Naive thymus-derived CD8-positive, alpha-beta T cell (primary cell): Measurements from ENCODE around the gene FAM13C. TPM values are rescaled to one million over a fixed set of nuclear protein-coding genes. Genes with fewer than 3 reads are reported as not detected.
"Not testable (repeated sequence)": the region's sequence is repeated elsewhere in the genome, so short reads cannot be mapped to it uniquely, and the experiment has no call there.

Source experiments
- ATAC-seq, 2 donors: fragments of 150-1000 bp; cut with Tn5 transposase in 1 of 2; sonication (Bioruptor Pico), chemical (Tn5 transposase) in 1 of 2; 1 replicate in 1 of 2; 2 replicates in 1 of 2; pipeline ENCODE4 v1.10.0; 2021; ENCODE audit warnings: mild to moderate bottlenecking in 2 of 2, moderate library complexity in 2 of 2
- POLR2A ChIA-PET: fragments of 350-600 bp; sonication (Branson Sonifier 250); formaldehyde crosslinking; loops from one replicate; lab custom pipeline; 2021; ENCODE audit warnings: antibody characterized with exemption; lab: Charles Lee
- DNase-seq, 10 donors: peaks; one replicate each; pipeline versions ENCODE4 v3.0.0 to v3.0.0-alpha.2; 2020 to 2022
- H3K27ac Mint-ChIP-seq, 10 donors: one replicate each; pipeline ENCODE4 v1.8.0; 2020 to 2022; ENCODE audit warnings: mild to moderate bottlenecking in 10 of 10, mixed read lengths in 10 of 10, moderate library complexity in 4 of 10, inconsistent platforms in 1 of 10
- H3K27me3 Mint-ChIP-seq, 5 donors: one replicate each; pipeline ENCODE4 v1.8.0; 2021 to 2022; ENCODE audit warnings: mixed read lengths in 5 of 5
- H3K36me3 Mint-ChIP-seq, 3 donors: one replicate each; pipeline ENCODE4 v1.8.0; 2020 to 2022; ENCODE audit warnings: mixed read lengths in 3 of 3, mild to moderate bottlenecking in 2 of 3, inconsistent platforms in 1 of 3
- H3K4me1 Mint-ChIP-seq, 4 donors: one replicate each; pipeline ENCODE4 v1.8.0; 2021 to 2022; ENCODE audit warnings: mixed read lengths in 4 of 4
- H3K4me3 Mint-ChIP-seq, 10 donors: one replicate each; pipeline ENCODE4 v1.8.0; 2020 to 2022; ENCODE audit warnings: mild to moderate bottlenecking in 10 of 10, mixed read lengths in 10 of 10, moderate library complexity in 6 of 10, inconsistent platforms in 1 of 10
- H3K9me3 Mint-ChIP-seq, 9 donors: one replicate each; pipeline ENCODE4 v1.8.0; 2020 to 2022; ENCODE audit warnings: mixed read lengths in 9 of 9, mild to moderate bottlenecking in 3 of 9, inconsistent platforms in 1 of 9, moderate library complexity in 1 of 9
- polyA plus RNA-seq, 3 donors: library from polyadenylated mRNA; unstranded; fragments of 300-500 nt; fragmentation: Illumina TruSeq; gene quantifications; one replicate each; pipeline ENCODE4 v1.2.3, GENCODE V29; 2021
- total RNA-seq, 8 experiments: library from RNA in 2 of 8; stranded (reverse) in 2 of 8; gene quantifications; one replicate each; pipeline ENCODE4 v1.2.3 and lab custom pipeline; 2021 to 2026

FAM13C gene
- total RNA-seq (not detected), polyA plus RNA-seq (not detected), total RNA-seq (lab: John Stamatoyannopoulos, UW) (0 to 0.09 (median 0) reads per million in 6 experiments)

GRCh38 chr10:59362144-59362958 is at the start of gene FAM13C:
TSS of gene FAM13C (minus strand) at chr10:59362549. CDS start at chr10:59362460, 89 bp downstream.
- Mint-ChIP-seq H3K36me3 (no peaks in the 10 kb centered on the region), H3K4me1 (peaks cover 3 to 10% (median 6%) of the 10 kb centered on the region in 4 donors), H3K9me3 (peaks cover 0 to 4% (median 0%) of the 10 kb centered on the region in 9 donors), H3K27ac (peak within 1 kb of the TSS in 1 of 10 donors; percentile 14), H3K27me3 (peaks cover 13 to 48% (median 19%) of the 10 kb centered on the region in 5 donors), H3K4me3 (peak within 1 kb of the TSS; percentile 31 to 70 (median 54))
- ATAC-seq (peak in 1 of 2 donors; percentile 56), DNase-seq (no peak)
- POLR2A ChIA-PET, result no interaction called here

GRCh38 chr10:59405235-59405634 is 42.9 kb upstream of the FAM13C start:
- H3K4me3 Mint-ChIP-seq, result no peak overlapping the region
- no peak overlapping the region for H3K27ac Mint-ChIP-seq
- ATAC-seq (no peak), DNase-seq (no peak)
- no peaks in the 10 kb centered on the region for H3K4me1 Mint-ChIP-seq
- POLR2A ChIA-PET, result no interaction called here
- no peaks in the 10 kb centered on the region for H3K36me3 Mint-ChIP-seq
- H3K27me3 Mint-ChIP-seq, result no peaks in the 10 kb centered on the region
- H3K9me3 Mint-ChIP-seq, result peaks cover 0 to 21% (median 6%) of the 10 kb centered on the region in 9 donors

GRCh38 chr10:59400214-59400613 is 37.9 kb upstream of the FAM13C start:
- POLR2A ChIA-PET, result no interaction called here
- no peak for DNase-seq
- H3K4me1 Mint-ChIP-seq, result no peaks in the 10 kb centered on the region

GRCh38 chr10:59399329-59399728 is 37.0 kb upstream of the FAM13C start:
- H3K27me3 Mint-ChIP-seq, H3K4me3 Mint-ChIP-seq, H3K27ac Mint-ChIP-seq, H3K36me3 Mint-ChIP-seq, H3K4me1 Mint-ChIP-seq, DNase-seq, POLR2A ChIA-PET, ATAC-seq: not testable (repeated sequence)
- H3K9me3 Mint-ChIP-seq, result peaks cover 0 to 14% (median 12%) of the 10 kb centered on the region in 9 donors

More at GRCh38 chr10:59400214-59400613, 37.9 kb upstream of the FAM13C start:
- Mint-ChIP-seq H3K27me3 (no peaks in the 10 kb centered on the region), H3K9me3 (peaks cover 0 to 15% (median 12%) of the 10 kb centered on the region in 9 donors), H3K27ac (no peak overlapping the region), H3K4me3 (no peak overlapping the region), H3K36me3 (no peaks in the 10 kb centered on the region)
- ATAC-seq, result no peak

GRCh38 chr10:59397961-59398360 is 35.6 kb upstream of the FAM13C start:
- DNase-seq (no peak), ATAC-seq (no peak)
- Mint-ChIP-seq H3K4me1 (no peaks in the 10 kb centered on the region), H3K27ac (no peak overlapping the region), H3K9me3 (peaks cover 0 to 13% (median 11%) of the 10 kb centered on the region in 9 donors), H3K36me3 (no peaks in the 10 kb centered on the region), H3K4me3 (no peak overlapping the region), H3K27me3 (no peaks in the 10 kb centered on the region)
- POLR2A ChIA-PET, result no interaction called here

GRCh38 chr10:59395984-59396383 is 33.6 kb upstream of the FAM13C start:
- Mint-ChIP-seq H3K9me3 (peaks cover 0 to 13% (median 8%) of the 10 kb centered on the region in 9 donors), H3K4me3 (no peak overlapping the region), H3K36me3 (no peaks in the 10 kb centered on the region), H3K4me1 (no peaks in the 10 kb centered on the region), H3K27ac (no peak overlapping the region), H3K27me3 (no peaks in the 10 kb centered on the region)
- ATAC-seq (no peak), DNase-seq (no peak)
- POLR2A ChIA-PET, result no interaction called here

GRCh38 chr10:59393349-59393748 is 31.0 kb upstream of the FAM13C start:
- DNase-seq (no peak), ATAC-seq (no peak)
- H3K27ac Mint-ChIP-seq, result no peak overlapping the region
- POLR2A ChIA-PET, result no interaction called here
- no peaks in the 10 kb centered on the region for H3K27me3 Mint-ChIP-seq
- no peaks in the 10 kb centered on the region for H3K4me1 Mint-ChIP-seq
- peaks cover 0 to 12% (median 0%) of the 10 kb centered on the region in 9 donors for H3K9me3 Mint-ChIP-seq
- no peak overlapping the region for H3K4me3 Mint-ChIP-seq
- H3K36me3 Mint-ChIP-seq, result no peaks in the 10 kb centered on the region

- Mint-ChIP-seq H3K9me3 (peaks cover 0 to 2% (median 0%) of the 10 kb centered on the region in 9 donors), H3K27me3 (no peaks in the 10 kb centered on the region), H3K27ac (no peak overlapping the region), H3K4me1 (no peaks in the 10 kb centered on the region), H3K36me3 (no peaks in the 10 kb centered on the region), H3K4me3 (no peak overlapping the region)
- DNase-seq (no peak), ATAC-seq (no peak)
- POLR2A ChIA-PET, result no interaction called here
Measured at GRCh38 chr10:59391060-59391459, 28.7 kb upstream of the FAM13C start.

- H3K4me3 Mint-ChIP-seq, result no peak overlapping the region
- H3K36me3 Mint-ChIP-seq, result no peaks in the 10 kb centered on the region
- H3K27me3 Mint-ChIP-seq, result no peaks in the 10 kb centered on the region
- H3K4me1 Mint-ChIP-seq, result no peaks in the 10 kb centered on the region
- no peak for ATAC-seq
- no peak for DNase-seq
- H3K9me3 Mint-ChIP-seq, result peaks cover 0 to 4% (median 0%) of the 10 kb centered on the region in 9 donors
- POLR2A ChIA-PET, result no interaction called here
- H3K27ac Mint-ChIP-seq, result no peak overlapping the region
Measured at GRCh38 chr10:59388671-59388976, 26.3 kb upstream of the FAM13C start.

- no peaks in the 10 kb centered on the region for H3K36me3 Mint-ChIP-seq
- peaks cover 0 to 4% (median 0%) of the 10 kb centered on the region in 9 donors for H3K9me3 Mint-ChIP-seq
- no peak overlapping the region for H3K27ac Mint-ChIP-seq
- POLR2A ChIA-PET, result no interaction called here
- H3K4me3 Mint-ChIP-seq, result no peak overlapping the region
- DNase-seq (no peak), ATAC-seq (no peak)
- no peaks in the 10 kb centered on the region for H3K4me1 Mint-ChIP-seq
- H3K27me3 Mint-ChIP-seq, result no peaks in the 10 kb centered on the region
Measured at GRCh38 chr10:59387951-59388670, 25.8 kb upstream of the FAM13C start.

GRCh38 chr10:59384761-59385160 is 22.4 kb upstream of the FAM13C start:
- Mint-ChIP-seq H3K4me3 (no peak overlapping the region), H3K27me3 (no peaks in the 10 kb centered on the region), H3K9me3 (peaks cover 0 to 4% (median 0%) of the 10 kb centered on the region in 9 donors), H3K36me3 (no peaks in the 10 kb centered on the region), H3K27ac (no peak overlapping the region), H3K4me1 (no peaks in the 10 kb centered on the region)
- ATAC-seq (no peak), DNase-seq (no peak)
- POLR2A ChIA-PET, result no interaction called here

GRCh38 chr10:59383908-59384307 is 21.6 kb upstream of the FAM13C start:
- H3K4me1 Mint-ChIP-seq, result no peaks in the 10 kb centered on the region
- no peaks in the 10 kb centered on the region for H3K27me3 Mint-ChIP-seq
- no peak for DNase-seq
- no peaks in the 10 kb centered on the region for H3K36me3 Mint-ChIP-seq
- no peak overlapping the region for H3K4me3 Mint-ChIP-seq
- ATAC-seq, result no peak
- no peak overlapping the region for H3K27ac Mint-ChIP-seq
- peaks cover 0 to 4% (median 0%) of the 10 kb centered on the region in 9 donors for H3K9me3 Mint-ChIP-seq
- POLR2A ChIA-PET, result no interaction called here

GRCh38 chr10:59383436-59383835 is 21.1 kb upstream of the FAM13C start:
- H3K27ac Mint-ChIP-seq, result no peak overlapping the region
- H3K36me3 Mint-ChIP-seq, result no peaks in the 10 kb centered on the region
- H3K4me1 Mint-ChIP-seq, result no peaks in the 10 kb centered on the region
- POLR2A ChIA-PET, result no interaction called here
- no peak for DNase-seq
- ATAC-seq, result no peak
- H3K4me3 Mint-ChIP-seq, result no peak overlapping the region
- peaks cover 0 to 4% (median 0%) of the 10 kb centered on the region in 9 donors for H3K9me3 Mint-ChIP-seq
- no peaks in the 10 kb centered on the region for H3K27me3 Mint-ChIP-seq
